Measurements from ENCODE around the gene PARN. TPM values are rescaled to one million over a fixed set of nuclear protein-coding genes. Genes with fewer than 3 reads are reported as not detected.

PARN gene
- total RNA-seq, 4 donors from 2014 or later: 11.4 to 26.9 (median 20.7) TPM

DNA sequence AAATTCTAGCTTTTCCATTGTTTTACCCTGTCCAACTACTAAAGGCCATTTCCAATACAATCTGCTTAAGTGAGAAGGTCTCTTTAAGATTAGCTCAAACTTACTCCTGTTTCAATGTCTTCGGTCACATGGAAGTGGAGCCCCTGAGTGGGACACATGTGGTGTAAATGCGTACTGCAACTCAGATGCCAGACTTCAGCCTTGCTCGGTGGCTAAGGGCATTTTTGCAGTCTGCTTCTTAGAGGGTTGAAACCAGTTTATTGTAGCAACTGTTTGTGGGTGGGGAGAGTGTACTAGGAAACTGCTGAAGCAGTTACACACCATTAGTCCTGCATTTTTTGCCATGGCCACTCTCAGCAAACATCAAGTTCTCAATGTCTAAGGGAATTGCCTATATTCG, 140.6 kb downstream of the PARN start:
- no peaks in the 10 kb centered on the region for H3K36me3 ChIP-seq
- H3K4me3 ChIP-seq: no peak overlapping the region
- no peaks in the 10 kb centered on the region for H3K9me3 ChIP-seq
- no peaks in the 10 kb centered on the region for H3K27me3 ChIP-seq
- H3K27ac ChIP-seq: no peak overlapping the region
- 82 to 85% methylated on average over 4 of the region's 4 CpGs for WGBS, 2 donors
- no peak for TF ChIP-seq POLR2A (IDR thresholded peaks at IDR 0.05)
- TF ChIP-seq, protein P1, sequence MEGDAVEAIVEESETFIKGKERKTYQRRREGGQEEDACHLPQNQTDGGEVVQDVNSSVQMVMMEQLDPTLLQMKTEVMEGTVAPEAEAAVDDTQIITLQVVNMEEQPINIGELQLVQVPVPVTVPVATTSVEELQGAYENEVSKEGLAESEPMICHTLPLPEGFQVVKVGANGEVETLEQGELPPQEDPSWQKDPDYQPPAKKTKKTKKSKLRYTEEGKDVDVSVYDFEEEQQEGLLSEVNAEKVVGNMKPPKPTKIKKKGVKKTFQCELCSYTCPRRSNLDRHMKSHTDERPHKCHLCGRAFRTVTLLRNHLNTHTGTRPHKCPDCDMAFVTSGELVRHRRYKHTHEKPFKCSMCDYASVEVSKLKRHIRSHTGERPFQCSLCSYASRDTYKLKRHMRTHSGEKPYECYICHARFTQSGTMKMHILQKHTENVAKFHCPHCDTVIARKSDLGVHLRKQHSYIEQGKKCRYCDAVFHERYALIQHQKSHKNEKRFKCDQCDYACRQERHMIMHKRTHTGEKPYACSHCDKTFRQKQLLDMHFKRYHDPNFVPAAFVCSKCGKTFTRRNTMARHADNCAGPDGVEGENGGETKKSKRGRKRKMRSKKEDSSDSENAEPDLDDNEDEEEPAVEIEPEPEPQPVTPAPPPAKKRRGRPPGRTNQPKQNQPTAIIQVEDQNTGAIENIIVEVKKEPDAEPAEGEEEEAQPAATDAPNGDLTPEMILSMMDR (IDR thresholded peaks at IDR 0.05): peak in 1 of 6 experiments; percentile 24
- peaks cover 9 to 43% (median 12%) of the 10 kb centered on the region in 3 donors for H3K4me1 ChIP-seq
- intact Hi-C loops (cut with DNase I): loop anchor here (10.0 kb wide), 1 partner anchor 75 kb away; no protein-coding TSS in a partner anchor
- no peak for DNase-seq

- Histone ChIP-seq H3K9me3 (no peaks in the 10 kb centered on the region), H3K4me1 (peaks cover 9 to 43% (median 12%) of the 10 kb centered on the region in 3 donors), H3K36me3 (peaks cover 0 to under 1% (median 0%) of the 10 kb centered on the region in 3 donors), H3K27me3 (no peaks in the 10 kb centered on the region), H3K4me3 (peak overlapping the region in 1 of 4 donors; percentile 31), H3K27ac (peak overlapping the region in 2 of 4 donors; percentile 82 to 83)
- 16 to 23% methylated on average over 3 of the region's 3 CpGs for WGBS, 2 donors
- no peak for DNase-seq
- intact Hi-C loops (cut with DNase I): loop anchor here (10.0 kb wide), 1 partner anchor 73 kb away; no protein-coding TSS in a partner anchor
- TF ChIP-seq POLR2A (IDR thresholded peaks at IDR 0.05): no peak
Measured at GRCh38 chr16:14487579-14487978, 142.5 kb downstream of the PARN start.

- H3K36me3 ChIP-seq: peaks cover 0 to 9% (median 0%) of the 10 kb centered on the region in 3 donors
- TF ChIP-seq, protein P1 (IDR thresholded peaks at IDR 0.05): peak in 1 of 6 experiments; percentile 21
- TF ChIP-seq POLR2A (IDR thresholded peaks at IDR 0.05): no peak
- peak overlapping the region; percentile 9 to 52 (median 32) for H3K4me3 ChIP-seq
- H3K9me3 ChIP-seq: no peaks in the 10 kb centered on the region
- peak overlapping the region; percentile 66 to 83 (median 76) for H3K27ac ChIP-seq
- DNase-seq: no peak
- 21% methylated on average over 11 to 17 of the region's 20 CpGs for WGBS, 2 donors
- H3K4me1 ChIP-seq: peaks cover 9 to 36% (median 12%) of the 10 kb centered on the region in 3 donors
- intact Hi-C loops (cut with DNase I): loop anchor here (10.0 kb wide), 1 partner anchor 72 kb away; no protein-coding TSS in a partner anchor
- H3K27me3 ChIP-seq: no peaks in the 10 kb centered on the region
Measured at GRCh38 chr16:14486520-14487303, 143.3 kb downstream of the PARN start.

DNA sequence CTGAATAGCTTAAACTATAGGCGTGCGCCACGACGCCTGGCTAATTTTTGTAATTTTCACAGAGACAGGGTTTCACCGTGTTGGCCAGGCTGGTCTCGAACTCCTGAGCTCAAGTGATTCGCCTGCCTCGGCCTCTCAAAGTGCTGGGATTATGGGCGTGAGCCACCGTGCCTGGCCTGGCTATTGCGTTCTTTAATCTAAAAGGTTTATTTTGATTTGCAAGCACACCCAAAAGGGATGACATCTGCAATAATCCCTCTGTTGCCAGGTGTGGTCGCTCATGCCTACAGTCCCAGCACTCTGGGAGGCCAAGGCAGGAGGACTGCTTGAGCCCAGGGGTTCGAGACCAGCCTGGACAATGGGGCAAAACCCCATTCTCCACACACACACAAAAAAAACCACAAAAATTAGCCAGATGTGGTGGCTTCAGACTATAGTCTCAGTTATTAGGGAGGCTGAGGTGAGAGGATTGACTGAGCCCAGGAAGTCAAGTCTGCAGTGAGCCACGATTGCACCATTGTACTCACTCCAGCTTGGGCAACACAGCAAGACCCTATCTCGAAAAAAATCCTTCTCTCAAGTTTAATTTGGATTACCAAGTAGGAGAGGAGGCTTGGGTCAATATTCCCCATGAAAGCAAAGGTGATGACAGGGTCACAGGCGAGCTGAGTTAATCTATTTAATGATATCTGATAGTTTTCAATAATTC, 144.1 kb downstream of the PARN start:
- TF ChIP-seq, protein P1 (IDR thresholded peaks at IDR 0.05): no peak
- no peak for TF ChIP-seq POLR2A (IDR thresholded peaks at IDR 0.05)
- WGBS, 2 donors: 81 to 86% methylated on average over 10 to 12 of the region's 16 CpGs
- Histone ChIP-seq H3K4me3 (peak overlapping the region in 2 of 4 donors; percentile 31 to 52), H3K36me3 (peaks cover 0 to 15% (median 0%) of the 10 kb centered on the region in 3 donors), H3K27ac (peak overlapping the region; percentile 37 to 83 (median 62)), H3K4me1 (peaks cover 9 to 30% (median 12%) of the 10 kb centered on the region in 3 donors), H3K9me3 (no peaks in the 10 kb centered on the region), H3K27me3 (no peaks in the 10 kb centered on the region)
- intact Hi-C loops (cut with DNase I): loop anchor here (10.0 kb wide), 1 partner anchor 71 kb away; no protein-coding TSS in a partner anchor
- no peak for DNase-seq

- TF ChIP-seq, protein P1 (IDR thresholded peaks at IDR 0.05): no peak
- TF ChIP-seq POLR2A (IDR thresholded peaks at IDR 0.05): no peak
- WGBS, 2 donors: 87 to 98% methylated on average over 2 of the region's 2 CpGs
- Histone ChIP-seq H3K27ac (no peak overlapping the region), H3K4me1 (peaks cover 9 to 30% (median 12%) of the 10 kb centered on the region in 3 donors), H3K4me3 (no peak overlapping the region), H3K36me3 (peaks cover 0 to 24% (median 0%) of the 10 kb centered on the region in 3 donors), H3K9me3 (no peaks in the 10 kb centered on the region), H3K27me3 (no peaks in the 10 kb centered on the region)
- DNase-seq: no peak
- intact Hi-C loops (cut with DNase I): loop anchor here (10.0 kb wide), 1 partner anchor 70 kb away; no protein-coding TSS in a partner anchor
Measured at GRCh38 chr16:14485121-14485551, 144.9 kb downstream of the PARN start.
